PC-3 (cell line): ENCODE data around the gene MYEOV. TPM values are rescaled to one million over a fixed set of nuclear protein-coding genes. Genes with fewer than 3 reads are reported as not detected.

ENCODE experiments used
- ATAC-seq: fragments of 200-7000 bp; cut with Tn5 transposase; 2 replicates; pipeline ENCODE4 v1.9.1; 2020; ENCODE audit warnings: mild to moderate bottlenecking, moderate library complexity
- BruUV-seq: library from RNA; stranded (reverse); fragments of 400-500 nt; replicated peaks from 2 replicates; lab custom pipeline; 2021; lab: Mats Ljungman, UMichigan
- CTCF ChIA-PET: fragments of 300-600 bp; sonication (Branson Sonifier 250); formaldehyde crosslinking; loops from one replicate; lab custom pipeline; 2022; ENCODE audit warnings: antibody characterized with exemption; lab: Charles Lee
- POLR2A ChIA-PET: fragments of 300-600 bp; sonication (Branson Sonifier 250); formaldehyde crosslinking; loops from one replicate; lab custom pipeline; 2022; ENCODE audit warnings: antibody characterized with exemption; ENCODE audit not compliant: unreplicated experiment; lab: Charles Lee
- DNase-seq: peaks from one replicate; pipeline ENCODE4 v3.0.0-alpha.2; 2015
- H2AFZ ChIP-seq: fragments of 300-600 bp; sonication (generic); 2 replicates; pipeline ENCODE4 v1.6.0; 2016; ENCODE audit warnings: antibody characterized with exemption, low read length
- H3F3A ChIP-seq: fragments of 300-600 bp; sonication (generic); one replicate; pipeline ENCODE4 v1.6.0; 2017; ENCODE audit warnings: antibody characterized with exemption, low read length, control low read depth, mild to moderate bottlenecking; ENCODE audit not compliant: unreplicated experiment
- H3K27ac ChIP-seq: fragments of 300-600 bp; sonication (generic); 2 replicates; pipeline ENCODE4 v1.5.1; 2016; ENCODE audit warnings: mild to moderate bottlenecking, low read length
- H3K27me3 ChIP-seq: fragments of 300-600 bp; sonication (generic); 2 replicates; pipeline ENCODE4 v1.6.1; 2016; ENCODE audit warnings: low read length, mixed read lengths
- H3K36me3 ChIP-seq: fragments of 300-600 bp; sonication (generic); 2 replicates; pipeline ENCODE4 v1.6.1; 2016; ENCODE audit warnings: low read depth, mixed run types, low read length, mixed read lengths
- H3K4me1 ChIP-seq: fragments of 300-600 bp; sonication (generic); 2 replicates; pipeline ENCODE4 v1.5.1; 2016; ENCODE audit warnings: low read length; ENCODE audit not compliant: insufficient read depth
- H3K4me2 ChIP-seq: fragments of 300-600 bp; sonication (generic); 2 replicates; pipeline ENCODE4 v1.6.0; 2016; ENCODE audit warnings: low read length
- H3K4me3 ChIP-seq: fragments of 300-600 bp; sonication (generic); 2 replicates; pipeline ENCODE4 v1.5.1; 2016; ENCODE audit warnings: mild to moderate bottlenecking, low read length, mixed read lengths
- H3K79me2 ChIP-seq: fragments of 300-600 bp; sonication (generic); 2 replicates; pipeline ENCODE4 v1.6.1; 2017; ENCODE audit warnings: low read length, mixed read lengths
- H3K9ac ChIP-seq: fragments of 300-600 bp; sonication (generic); 2 replicates; pipeline ENCODE4 v1.6.0; 2016; ENCODE audit warnings: mild to moderate bottlenecking, low read length
- H3K9me2 ChIP-seq: fragments of 300-600 bp; sonication (generic); replicated peaks from 2 replicates; pipeline ENCODE4 v1.6.1; 2016; ENCODE audit warnings: mixed run types, low read length, mixed read lengths
- H3K9me3 ChIP-seq: fragments of 300-600 bp; sonication (generic); 2 replicates; pipeline ENCODE4 v1.6.1; 2016; ENCODE audit warnings: low read length, mixed read lengths
- H4K20me1 ChIP-seq: fragments of 300-600 bp; sonication (generic); 2 replicates; pipeline ENCODE4 v1.6.1; 2016; ENCODE audit warnings: low read length, mixed read lengths
- EZH2 ChIP-seq: fragments of 300-600 bp; sonication (generic); IDR thresholded peaks from one replicate; pipeline ENCODE4 v1.6.1; 2017; ENCODE audit warnings: antibody characterized with exemption, mild to moderate bottlenecking, low read length; ENCODE audit not compliant: unreplicated experiment
- EZH2phosphoT487 ChIP-seq: fragments of 300-600 bp; sonication (generic); IDR thresholded peaks from 2 replicates; pipeline ENCODE4 v1.6.1; 2018; ENCODE audit warnings: mild to moderate bottlenecking, antibody characterized with exemption, low read length, borderline replicate concordance
- intact Hi-C: fragments of 100-400 bp; cut with micrococcal nuclease; formaldehyde crosslinking; loops from 2 replicates; pipeline ENCODE4 v1.9.0; 2023
- total RNA-seq: library from RNA; depleted of rRNA; stranded (reverse); fragments of >200 nt; gene quantifications from 2 replicates; pipeline ENCODE4 v1.2.3, GENCODE V29; 2014
- TF ChIP-seq, protein P1 (sequence below): fragments of 300-600 bp; sonication (generic); conservative IDR thresholded peaks from 2 replicates; pipeline ENCODE4 v1.5.1; 2017; ENCODE audit warnings: antibody characterized with exemption, low read depth, mild to moderate bottlenecking, low read length

MYEOV gene
- total RNA-seq, 1 experiment from 2014 or later, result 59.0 TPM

DNA sequence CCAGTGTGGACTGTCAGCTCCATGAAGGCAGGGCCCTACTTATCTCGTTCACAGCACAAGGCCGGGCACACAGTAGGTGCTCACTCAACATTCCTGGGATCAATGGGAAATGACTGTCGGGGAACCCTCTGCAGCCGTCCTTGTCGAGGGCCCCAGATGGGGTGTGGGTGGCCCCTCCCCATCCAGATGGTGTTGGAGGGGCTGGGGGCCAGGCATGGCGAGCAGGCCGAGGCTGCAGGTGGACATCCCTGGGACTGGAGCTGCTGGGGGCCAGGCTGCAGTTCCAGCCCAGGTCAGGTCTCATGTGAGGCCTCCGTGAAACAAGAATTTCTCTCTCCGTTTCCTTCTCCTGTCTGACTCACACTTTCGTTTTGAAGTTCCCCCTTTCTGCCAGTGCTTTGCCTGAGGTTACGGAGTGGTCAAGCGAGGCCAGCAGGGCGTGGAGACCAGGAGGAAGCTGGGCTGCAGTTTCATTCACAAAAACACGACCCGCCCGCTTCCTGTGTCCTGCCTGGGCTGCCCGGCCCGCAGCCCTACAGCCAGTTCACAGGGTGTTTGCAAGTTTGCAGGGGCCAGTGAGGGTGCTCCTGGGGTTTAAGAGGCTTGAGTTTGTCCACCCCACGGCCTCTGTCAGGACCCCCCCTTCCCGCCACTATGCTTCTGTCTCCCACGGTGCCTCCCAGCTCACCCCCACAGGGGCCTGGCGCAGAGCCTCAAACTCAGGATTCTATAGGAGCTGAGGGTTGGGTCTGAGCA lies 4.5 kb downstream of the MYEOV start:
- no peaks in the 10 kb centered on the region for H3K9me3 ChIP-seq
- H3K79me2 ChIP-seq, result peaks cover 83% of the 10 kb centered on the region
- 0 out of 2 replicates have a peak, but pooled peaks cover 4% of the 10 kb centered on the region for H3K36me3 ChIP-seq
- peak; percentile 16 for ATAC-seq
- peak overlapping the region; percentile 97 for H3K9ac ChIP-seq
- no peaks in the 10 kb centered on the region for H3K27me3 ChIP-seq
- no peaks in the 10 kb centered on the region for H3K9me2 ChIP-seq
- H3F3A ChIP-seq, result peaks cover 15% of the 10 kb centered on the region
- H4K20me1 ChIP-seq, result no peaks in the 10 kb centered on the region
- H3K4me2 ChIP-seq, result peak overlapping the region; percentile 75
- H2AFZ ChIP-seq, result no peak overlapping the region
- peaks cover 77% of the 10 kb centered on the region for H3K4me1 ChIP-seq
- ChIA-PET POLR2A (interaction anchor here (0.6 to 0.7 kb wide), 5 partner anchors 48 to 376 kb away, joined by 3 to 5 read pairs (median 4); no protein-coding TSS in a partner anchor), CTCF (interaction anchor here (0.6 to 1.5 kb wide), 2 partner anchors 167 to 341 kb away, joined by 5 to 12 read pairs; no protein-coding TSS in a partner anchor)
- DNase-seq, result peak; percentile 95
- peak overlapping the region; percentile 33 for H3K4me3 ChIP-seq
- BruUV-seq, result TSS peak; percentile 48
- TF ChIP-seq EZH2phosphoT487, result no peak
- TF ChIP-seq, protein P1, sequence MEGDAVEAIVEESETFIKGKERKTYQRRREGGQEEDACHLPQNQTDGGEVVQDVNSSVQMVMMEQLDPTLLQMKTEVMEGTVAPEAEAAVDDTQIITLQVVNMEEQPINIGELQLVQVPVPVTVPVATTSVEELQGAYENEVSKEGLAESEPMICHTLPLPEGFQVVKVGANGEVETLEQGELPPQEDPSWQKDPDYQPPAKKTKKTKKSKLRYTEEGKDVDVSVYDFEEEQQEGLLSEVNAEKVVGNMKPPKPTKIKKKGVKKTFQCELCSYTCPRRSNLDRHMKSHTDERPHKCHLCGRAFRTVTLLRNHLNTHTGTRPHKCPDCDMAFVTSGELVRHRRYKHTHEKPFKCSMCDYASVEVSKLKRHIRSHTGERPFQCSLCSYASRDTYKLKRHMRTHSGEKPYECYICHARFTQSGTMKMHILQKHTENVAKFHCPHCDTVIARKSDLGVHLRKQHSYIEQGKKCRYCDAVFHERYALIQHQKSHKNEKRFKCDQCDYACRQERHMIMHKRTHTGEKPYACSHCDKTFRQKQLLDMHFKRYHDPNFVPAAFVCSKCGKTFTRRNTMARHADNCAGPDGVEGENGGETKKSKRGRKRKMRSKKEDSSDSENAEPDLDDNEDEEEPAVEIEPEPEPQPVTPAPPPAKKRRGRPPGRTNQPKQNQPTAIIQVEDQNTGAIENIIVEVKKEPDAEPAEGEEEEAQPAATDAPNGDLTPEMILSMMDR, result no peak
- TF ChIP-seq EZH2, result no peak
- intact Hi-C loops, result loop anchor here (5.0 kb wide), 1 partner anchor 196 kb away; no protein-coding TSS in a partner anchor
- H3K27ac ChIP-seq, result peak overlapping the region; percentile 98

DNA sequence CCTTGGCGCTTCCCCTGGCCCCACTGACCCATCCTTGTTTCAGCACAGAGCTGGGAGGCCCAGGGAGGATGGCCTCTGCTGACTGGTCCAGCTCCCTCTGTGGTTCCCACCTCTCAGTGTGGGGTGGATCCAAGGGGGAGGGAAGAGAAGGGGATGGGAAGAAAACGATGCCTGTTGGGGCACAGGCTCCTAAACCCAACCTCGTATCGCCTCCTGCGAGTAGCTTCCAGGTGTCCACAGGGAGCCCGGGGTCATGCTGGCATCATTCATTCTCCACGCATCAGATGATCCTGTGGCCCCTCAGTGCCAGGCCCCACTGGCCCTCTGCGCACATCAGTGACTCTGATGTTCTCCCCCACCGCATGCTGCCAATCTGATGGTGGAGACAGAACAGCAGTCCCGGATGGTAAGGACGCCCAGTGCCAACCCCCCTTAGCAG lies 5.1 kb downstream of the MYEOV start:
- ATAC-seq (peak; percentile 2; the same call in 1 of the 2 replicates), DNase-seq (peak; percentile 62)
- H3K9me2 ChIP-seq, result no peaks in the 10 kb centered on the region
- H3K27me3 ChIP-seq, result no peaks in the 10 kb centered on the region
- H4K20me1 ChIP-seq, result no peaks in the 10 kb centered on the region
- H3K4me2 ChIP-seq, result peak overlapping the region; percentile 75
- POLR2A ChIA-PET, result interaction anchor here (0.6 to 0.7 kb wide), 3 partner anchors 48 to 376 kb away, joined by 3 to 4 read pairs (median 3); no protein-coding TSS in a partner anchor
- CTCF ChIA-PET, result interaction anchor here (1.5 kb wide), 1 partner anchor 168 kb away, joined by 5 read pairs; no protein-coding TSS in a partner anchor
- no peak overlapping the region for H2AFZ ChIP-seq
- H3K79me2 ChIP-seq, result peaks cover 88% of the 10 kb centered on the region
- H3K9me3 ChIP-seq, result no peaks in the 10 kb centered on the region
- intact Hi-C loops, result loop anchor here (5.0 kb wide), 1 partner anchor 197 kb away; no protein-coding TSS in a partner anchor
- BruUV-seq, result no TSS peak
- peaks cover 15% of the 10 kb centered on the region for H3F3A ChIP-seq
- no peak for TF ChIP-seq EZH2
- no peak for TF ChIP-seq EZH2phosphoT487
- TF ChIP-seq, protein P1, result no peak
- H3K4me1 ChIP-seq, result peaks cover 73% of the 10 kb centered on the region
- peak overlapping the region; percentile 98 for H3K27ac ChIP-seq
- peaks cover 4% of the 10 kb centered on the region; the same call in 1 of the 2 replicates for H3K36me3 ChIP-seq
- H3K4me3 ChIP-seq, result peak overlapping the region; percentile 4; the same call in 1 of the 2 replicates
- peak overlapping the region; percentile 97 for H3K9ac ChIP-seq
